ENCODE results near the gene HOXC4. TPM values are rescaled to one million over a fixed set of nuclear protein-coding genes. Genes with fewer than 3 reads are reported as not detected.

HOXC4 gene
- 1 to 10 TPM in 7 of 9 donors, under 1 TPM in 2; 0.78 to 7.4 (median 2.9) TPM for total RNA-seq
- polyA plus RNA-seq = 1 to 10 TPM; 2.9 to 7.3 (median 3.0) TPM
- long read RNA-seq, donor 1 = 0 reads
- long read RNA-seq, donor 2, partial matches to known transcripts = 0 of 1 reads
- long read RNA-seq, donor 2, other reads (novel, unspliced or antisense) = 0 of 1 reads
- long read RNA-seq, donor 3 = 0 reads
- long read RNA-seq, donor 4 = 0 reads
- long read RNA-seq, donor 5, partial matches to known transcripts = 0 of 3 reads
- long read RNA-seq, donor 5, other reads (novel, unspliced or antisense) = 0 of 3 reads
- long read RNA-seq, donor 6 = 0 reads
- long read RNA-seq, donor 7 = 0 reads
- long read RNA-seq, donor 8, partial matches to known transcripts = 0 of 2 reads
- long read RNA-seq, donor 8, other reads (novel, unspliced or antisense) = 0 of 2 reads
- long read RNA-seq, donor 9 = 0 reads
- long read RNA-seq, donor 10, partial matches to known transcripts = 0 of 1 reads
- long read RNA-seq, donor 10, other reads (novel, unspliced or antisense) = 0 of 1 reads

DNA sequence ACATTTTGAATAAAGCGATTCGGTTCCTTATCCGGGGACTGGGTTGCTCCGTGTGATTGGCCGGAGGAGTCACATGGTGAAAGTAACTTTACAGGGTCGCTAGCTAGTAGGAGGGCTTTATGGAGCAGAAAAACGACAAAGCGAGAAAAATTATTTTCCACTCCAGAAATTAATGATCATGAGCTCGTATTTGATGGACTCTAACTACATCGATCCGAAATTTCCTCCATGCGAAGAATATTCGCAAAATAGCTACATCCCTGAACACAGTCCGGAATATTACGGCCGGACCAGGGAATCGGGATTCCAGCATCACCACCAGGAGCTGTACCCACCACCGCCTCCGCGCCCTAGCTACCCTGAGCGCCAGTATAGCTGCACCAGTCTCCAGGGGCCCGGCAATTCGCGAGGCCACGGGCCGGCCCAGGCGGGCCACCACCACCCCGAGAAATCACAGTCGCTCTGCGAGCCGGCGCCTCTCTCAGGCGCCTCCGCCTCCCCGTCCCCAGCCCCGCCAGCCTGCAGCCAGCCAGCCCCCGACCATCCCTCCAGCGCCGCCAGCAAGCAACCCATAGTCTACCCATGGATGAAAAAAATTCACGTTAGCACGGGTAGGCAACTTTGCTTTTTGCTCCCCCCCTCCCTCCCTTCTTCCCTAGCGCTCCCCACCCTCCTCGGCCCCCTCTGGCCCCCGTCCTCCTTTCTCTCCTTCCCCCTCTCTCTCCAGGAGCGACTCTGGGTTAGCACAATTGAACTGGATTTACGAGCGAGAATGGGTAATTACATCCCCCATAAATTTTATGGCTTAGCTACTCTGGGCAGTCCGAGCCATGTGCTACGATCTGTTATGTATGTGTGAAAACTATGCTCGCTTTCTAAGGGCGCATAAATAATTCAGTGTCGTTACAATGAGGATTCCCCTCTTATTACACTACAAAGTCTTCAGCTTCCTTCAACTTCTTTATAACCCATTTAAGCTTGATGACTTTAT, at the start of gene HOXC4:
TSS of gene HOXC4 (plus strand) at position 85 of the 991 bp plus-strand sequence. CDS start at position 173, 88 bp downstream.
- intact Hi-C loops (cut with DNase I) = no loop called here
- no peak for TF ChIP-seq POLR2A (IDR thresholded peaks at IDR 0.05)
- TF ChIP-seq, protein P1, sequence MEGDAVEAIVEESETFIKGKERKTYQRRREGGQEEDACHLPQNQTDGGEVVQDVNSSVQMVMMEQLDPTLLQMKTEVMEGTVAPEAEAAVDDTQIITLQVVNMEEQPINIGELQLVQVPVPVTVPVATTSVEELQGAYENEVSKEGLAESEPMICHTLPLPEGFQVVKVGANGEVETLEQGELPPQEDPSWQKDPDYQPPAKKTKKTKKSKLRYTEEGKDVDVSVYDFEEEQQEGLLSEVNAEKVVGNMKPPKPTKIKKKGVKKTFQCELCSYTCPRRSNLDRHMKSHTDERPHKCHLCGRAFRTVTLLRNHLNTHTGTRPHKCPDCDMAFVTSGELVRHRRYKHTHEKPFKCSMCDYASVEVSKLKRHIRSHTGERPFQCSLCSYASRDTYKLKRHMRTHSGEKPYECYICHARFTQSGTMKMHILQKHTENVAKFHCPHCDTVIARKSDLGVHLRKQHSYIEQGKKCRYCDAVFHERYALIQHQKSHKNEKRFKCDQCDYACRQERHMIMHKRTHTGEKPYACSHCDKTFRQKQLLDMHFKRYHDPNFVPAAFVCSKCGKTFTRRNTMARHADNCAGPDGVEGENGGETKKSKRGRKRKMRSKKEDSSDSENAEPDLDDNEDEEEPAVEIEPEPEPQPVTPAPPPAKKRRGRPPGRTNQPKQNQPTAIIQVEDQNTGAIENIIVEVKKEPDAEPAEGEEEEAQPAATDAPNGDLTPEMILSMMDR (IDR thresholded peaks at IDR 0.05) = peak in 1 of 6 experiments; percentile 8
- Histone ChIP-seq H3K27me3 (no peaks in the 10 kb centered on the region), H3K9me3 (replicated peaks in 1 of 3) (no peaks in the 10 kb centered on the region), H3K36me3 (replicated peaks in 1 of 2) (no peaks in the 10 kb centered on the region), H3K27ac (peak within 1 kb of the TSS in 3 of 5 donors; percentile 21 to 81 (median 78)), H3K4me1 (replicated peaks in 1 of 2) (peaks cover 0 to 13% of the 10 kb centered on the region in 2 donors), H3K4me3 (peak within 1 kb of the TSS; percentile 7 to 80 (median 36))
- peak in 4 of 7 donors; percentile 38 to 69 (median 55) for DNase-seq
- 3 to 4% (median 4%) methylated on average over 28 to 52 of the region's 52 CpGs for WGBS, 4 donors

GRCh38 chr12:54004063-54004840, 49.4 kb upstream of the HOXC4 start:
- Histone ChIP-seq H3K36me3 (replicated peaks in 1 of 2) (no peaks in the 10 kb centered on the region), H3K27me3 (peaks cover 3% of the 10 kb centered on the region), H3K9me3 (replicated peaks in 1 of 3) (no peaks in the 10 kb centered on the region), H3K4me3 (no peak overlapping the region), H3K4me1 (replicated peaks in 1 of 2) (peaks cover 18% of the 10 kb centered on the region in 2 donors), H3K27ac (peak overlapping the region in 2 of 5 donors; percentile 71 to 75)
- intact Hi-C loops (cut with DNase I) = loop anchor here in 1 of 2 donors (5.0 kb wide), 1 partner anchor 203 kb away; no protein-coding TSS in a partner anchor
- WGBS, 4 donors = 55 to 70% (median 55%) methylated on average over 20 of the region's 20 CpGs
- no peak for DNase-seq
- TF ChIP-seq, protein P1 (IDR thresholded peaks at IDR 0.05) = no peak
- no peak for TF ChIP-seq POLR2A (IDR thresholded peaks at IDR 0.05)

- H3K27me3 ChIP-seq = peaks cover 3% of the 10 kb centered on the region
- DNase-seq = no peak
- H3K9me3 ChIP-seq (replicated peaks in 1 of 3) = no peaks in the 10 kb centered on the region
- H3K27ac ChIP-seq = peak overlapping the region in 3 of 5 donors; percentile 59 to 75 (median 71)
- TF ChIP-seq, protein P1 (IDR thresholded peaks at IDR 0.05) = no peak
- no peak for TF ChIP-seq POLR2A (IDR thresholded peaks at IDR 0.05)
- no peaks in the 10 kb centered on the region for H3K36me3 ChIP-seq (replicated peaks in 1 of 2)
- peaks cover 11 to 16% of the 10 kb centered on the region in 2 donors for H3K4me1 ChIP-seq (replicated peaks in 1 of 2)
- intact Hi-C loops (cut with DNase I) = loop anchor here in 1 of 2 donors (5.0 kb wide), 2 partner anchors 192 to 202 kb away; no protein-coding TSS in a partner anchor
- 32 to 40% (median 34%) methylated on average over 31 of the region's 31 CpGs for WGBS, 4 donors
- peak overlapping the region in 1 of 4 donors; percentile 13 for H3K4me3 ChIP-seq
These were observed 48.6 kb upstream of the HOXC4 start for GRCh38 chr12:54004841-54005530.
